Lower leg skin (tissue), 4 donors: ENCODE results near the gene TGM1. TPM values are rescaled to one million over a fixed set of nuclear protein-coding genes. Genes with fewer than 3 reads are reported as not detected.

Source experiments
- DNase-seq, 2 donors: peaks; one replicate each; pipeline ENCODE4 v3.0.0-alpha.2; 2019; ENCODE audit warnings: low spot score in 2 of 2
- H3K4me3 ChIP-seq: fragments of 200-600 bp; sonication (generic); 2 replicates; pipeline ENCODE4 v1.5.1; 2017; ENCODE audit warnings: mild to moderate bottlenecking, low read depth; ENCODE audit not compliant: poor library complexity, severe bottlenecking
- CTCF ChIP-seq, 3 donors: fragments of 450-650 bp; IDR thresholded peaks; one replicate each; pipeline ENCODE4 v1.5.1; 2016; ENCODE audit warnings: antibody characterized with exemption in 3 of 3, mild to moderate bottlenecking in 3 of 3, moderate library complexity in 2 of 3
- POLR2A ChIP-seq, 2 donors: fragments of 450-650 bp; IDR thresholded peaks; one replicate each; pipeline ENCODE4 v1.6.1; 2016 to 2017; ENCODE audit warnings: antibody characterized with exemption in 2 of 2, mild to moderate bottlenecking in 1 of 2, moderate library complexity in 1 of 2
- WGBS, 2 donors: methylation state at CpG; one replicate each; pipeline ENCODE4 v1.1.5; 2018; 5-methylcytosine and 5-hydroxymethylcytosine counted together
- intact Hi-C: fragments of 100-400 bp; cut with DNase I; formaldehyde crosslinking; loops from one replicate; pipeline ENCODE4 v1.15.0; 2023; ENCODE audit warnings: low total_unique reads
- total RNA-seq, 4 donors: library from RNA; depleted of rRNA; stranded (reverse); fragments of >200 nt; gene quantifications; one replicate each; pipeline ENCODE4 v1.1.0, GENCODE V29; 2016

TGM1 gene
- total RNA-seq, 4 donors from 2014 or later = 160 to 283 (median 235) TPM

DNA sequence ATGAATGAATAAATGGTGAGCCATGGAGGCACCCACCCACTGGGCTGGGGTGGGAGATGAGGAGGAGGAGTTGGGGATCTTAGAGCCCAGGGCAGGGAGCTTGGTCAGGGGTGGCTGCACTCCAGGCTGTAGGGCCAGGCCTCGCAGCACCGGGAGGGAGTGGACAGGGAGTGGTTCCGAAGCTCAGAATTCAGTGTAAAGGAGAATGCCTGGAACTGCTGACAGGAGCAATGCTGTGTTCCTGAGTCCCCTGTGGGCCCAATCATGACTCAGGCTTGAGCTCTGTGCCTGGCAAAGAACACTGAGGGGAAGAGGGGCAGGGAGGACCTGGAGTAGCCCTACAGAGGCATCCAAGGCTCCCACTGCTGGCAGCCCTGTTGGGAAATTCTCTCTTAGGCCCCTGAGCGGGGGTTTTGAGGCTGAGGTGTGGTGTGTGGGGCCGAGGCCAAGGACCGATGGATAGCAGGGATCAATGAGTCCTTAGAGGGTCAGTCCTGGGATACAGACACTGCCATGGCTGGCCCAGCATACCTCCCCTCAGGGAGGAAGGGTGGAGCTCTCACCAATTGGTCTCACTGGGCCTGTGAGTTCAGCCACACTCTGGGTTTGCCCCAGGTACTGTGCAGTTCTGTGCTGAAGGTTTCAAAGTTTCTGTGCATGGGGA lies 18.0 kb upstream of the TGM1 start:
- 63 to 73% methylated on average over 6 of the region's 6 CpGs for WGBS, 2 donors

DNA sequence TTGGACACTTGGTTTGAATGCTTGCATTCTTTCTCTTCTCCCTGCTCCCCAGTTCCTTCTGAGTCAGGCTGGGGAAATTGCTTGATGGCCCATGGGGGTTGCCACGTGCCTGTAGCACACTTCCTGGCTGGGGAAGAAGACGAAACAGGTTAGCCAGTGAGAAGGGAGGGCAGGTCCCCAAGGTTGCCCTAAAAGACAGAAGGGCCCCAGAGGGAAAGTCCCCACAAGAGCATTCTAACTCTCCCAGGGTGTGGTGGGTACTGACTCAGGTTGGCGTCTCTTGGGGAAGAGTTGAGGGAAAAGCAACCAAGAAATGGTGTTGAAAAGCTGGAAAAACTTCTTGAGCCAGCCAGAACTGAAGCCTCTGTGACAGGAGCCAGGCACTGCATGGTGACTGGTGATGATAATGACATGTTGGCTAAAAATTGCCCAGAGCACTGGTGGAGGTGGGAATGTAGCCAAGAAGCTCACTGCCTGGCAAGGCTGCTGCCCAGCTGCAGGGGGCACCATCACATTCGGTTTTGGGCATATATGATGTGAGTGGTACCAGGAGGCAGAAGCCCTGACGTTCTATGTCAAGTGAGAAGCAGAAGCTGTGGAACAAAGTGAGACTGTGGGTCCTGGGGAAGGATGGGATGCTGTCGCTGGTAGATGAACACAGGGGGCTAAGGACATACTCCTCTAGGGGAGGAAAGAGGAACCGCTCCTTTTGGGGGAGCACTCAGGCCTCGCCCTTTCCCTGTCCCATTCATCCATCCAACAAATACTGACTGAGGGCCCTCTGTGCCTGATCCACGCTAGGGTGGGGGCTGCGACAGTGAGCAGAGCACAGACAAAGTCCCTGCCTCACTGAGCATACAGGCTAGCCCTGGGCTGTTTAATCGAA lies 16.6 kb upstream of the TGM1 start:
- TF ChIP-seq POLR2A (IDR thresholded peaks at IDR 0.05) (no peak), CTCF (IDR thresholded peaks at IDR 0.05) (no peak)
- intact Hi-C loops = no loop called here
- 56 to 61% methylated on average over 11 of the region's 11 CpGs for WGBS, 2 donors
- DNase-seq = no peak
- no peak overlapping the region for H3K4me3 ChIP-seq

More for the DNA sequence above, 18.0 kb upstream of the TGM1 start:
- intact Hi-C loops = no loop called here
- H3K4me3 ChIP-seq = no peak overlapping the region
- TF ChIP-seq POLR2A (IDR thresholded peaks at IDR 0.05) = no peak
- no peak for TF ChIP-seq CTCF (IDR thresholded peaks at IDR 0.05)
- no peak for DNase-seq

GRCh38 chr14:24278424-24278823 lies 15.4 kb upstream of the TGM1 start:
- intact Hi-C loops = no loop called here
- WGBS, 2 donors = 91 to 93% methylated on average over 5 of the region's 5 CpGs
- DNase-seq = no peak
- TF ChIP-seq POLR2A (IDR thresholded peaks at IDR 0.05) (no peak), CTCF (IDR thresholded peaks at IDR 0.05) (no peak)
- no peak overlapping the region for H3K4me3 ChIP-seq

GRCh38 chr14:24277606-24278321 lies 14.8 kb upstream of the TGM1 start:
- TF ChIP-seq POLR2A (IDR thresholded peaks at IDR 0.05) (no peak), CTCF (IDR thresholded peaks at IDR 0.05) (no peak)
- intact Hi-C loops = no loop called here
- DNase-seq = peak in 1 of 2 donors; percentile 79
- H3K4me3 ChIP-seq = no peak overlapping the region
- WGBS, 2 donors = 66 to 82% methylated on average over 11 of the region's 11 CpGs

DNA sequence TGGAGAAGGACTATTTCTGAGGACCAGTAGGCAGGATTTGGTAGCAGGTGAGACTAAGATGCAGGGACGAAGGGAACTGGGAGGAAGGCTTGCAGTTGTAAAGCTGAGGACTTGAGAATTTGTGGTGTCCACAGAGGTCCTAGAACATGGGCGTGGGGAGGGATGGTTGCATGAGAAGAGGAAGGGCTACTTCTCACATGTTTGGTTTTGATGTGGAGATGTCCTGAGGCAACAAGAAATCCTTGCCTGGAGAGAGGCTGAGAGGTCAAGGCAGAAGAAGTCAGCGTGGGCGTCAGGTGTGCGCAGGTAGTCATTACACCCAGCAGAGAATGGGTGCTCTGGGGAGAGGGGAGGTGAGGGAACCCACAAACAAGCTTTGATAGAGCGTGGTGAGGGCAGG lies 14.1 kb upstream of the TGM1 start:
- TF ChIP-seq CTCF (IDR thresholded peaks at IDR 0.05) (no peak), POLR2A (IDR thresholded peaks at IDR 0.05) (no peak)
- no peak overlapping the region for H3K4me3 ChIP-seq
- 85 to 91% methylated on average over 6 of the region's 6 CpGs for WGBS, 2 donors
- intact Hi-C loops = no loop called here
- no peak for DNase-seq
